IMR-90 (cell line): ENCODE results near the gene DDX10. TPM values are rescaled to one million over a fixed set of nuclear protein-coding genes. Genes with fewer than 3 reads are reported as not detected.

Source experiments
- ATAC-seq: fragments of 200-7000 bp; cut with Tn5 transposase; 2 replicates; pipeline ENCODE4 v1.9.1; 2020; ENCODE audit warnings: low read depth, mild to moderate bottlenecking, moderate library complexity
- BruUV-seq: library from RNA; stranded (reverse); fragments of 400-500 nt; replicated peaks from 2 replicates; lab custom pipeline; 2021; lab: Mats Ljungman, UMichigan
- CTCF ChIA-PET: fragments of 300-600 bp; formaldehyde crosslinking; extraction: SDS; loops from one replicate; lab custom pipeline; 2021; ENCODE audit warnings: antibody characterized with exemption; lab: Yijun Ruan, JAX
- POLR2A ChIA-PET: fragments of 300-600 bp; sonication (Branson Sonifier 250); formaldehyde crosslinking; loops from one replicate; lab custom pipeline; 2022; ENCODE audit warnings: antibody characterized with exemption; ENCODE audit not compliant: unreplicated experiment; lab: Charles Lee
- DNase-seq: peaks from one replicate; pipeline ENCODE4 v3.0.0; 2013
- H2AFZ ChIP-seq: replicated peaks from 2 replicates; pipeline ENCODE3; 2013; ENCODE audit warnings: low read length, mild to moderate bottlenecking; ENCODE audit not compliant: poor library complexity
- H2AK5ac ChIP-seq: 2 replicates; pipeline ENCODE4 v1.6.1; 2013; ENCODE audit warnings: low read depth, low read length, inconsistent platforms
- H2AK9ac ChIP-seq: replicated peaks from 2 replicates; pipeline ENCODE3; 2013; ENCODE audit warnings: mild to moderate bottlenecking, low read depth, low read length, moderate library complexity; ENCODE audit not compliant: poor library complexity
- H2BK120ac ChIP-seq: 2 replicates; pipeline ENCODE4 v1.6.1; 2013; ENCODE audit warnings: low read depth, low read length, inconsistent platforms
- H2BK15ac ChIP-seq: 3 replicates; pipeline ENCODE4 v1.6.1; 2013; ENCODE audit warnings: low read depth, low read length, inconsistent platforms
- H2BK20ac ChIP-seq: 2 replicates; pipeline ENCODE4 v1.6.1; 2013; ENCODE audit warnings: low read depth, mild to moderate bottlenecking, inconsistent platforms, low read length, moderate library complexity
- H2BK5ac ChIP-seq: 2 replicates; pipeline ENCODE4 v1.6.1; 2013; ENCODE audit warnings: mild to moderate bottlenecking, low read depth, low read length, inconsistent platforms; ENCODE audit not compliant: poor library complexity, severe bottlenecking
- H3K14ac ChIP-seq: replicated peaks from 2 replicates; pipeline ENCODE4 v1.6.1; 2013; ENCODE audit warnings: low read depth, low read length, inconsistent platforms
- H3K18ac ChIP-seq: 2 replicates; pipeline ENCODE4 v1.6.1; 2013; ENCODE audit warnings: low read depth, low read length, control low read depth
- H3K23ac ChIP-seq: 2 replicates; pipeline ENCODE4 v1.6.1; 2013; ENCODE audit warnings: low read depth, low read length, inconsistent platforms
- H3K27ac ChIP-seq: 2 replicates; pipeline ENCODE4 v1.5.1; 2013; ENCODE audit warnings: mild to moderate bottlenecking, control low read depth, low read length; ENCODE audit not compliant: insufficient read depth
- H3K27me3 ChIP-seq: 2 replicates; pipeline ENCODE4 v1.6.1; 2013; ENCODE audit warnings: low read length; ENCODE audit not compliant: control insufficient read depth, insufficient read depth
- H3K36me3 ChIP-seq: 2 replicates; pipeline ENCODE4 v1.6.1; 2013; ENCODE audit warnings: low read length, mixed read lengths; ENCODE audit not compliant: control insufficient read depth, insufficient read depth
- H3K4ac ChIP-seq: 2 replicates; pipeline ENCODE4 v1.6.1; 2013; ENCODE audit warnings: low read depth, low read length, inconsistent platforms
- H3K4me1 ChIP-seq: 2 replicates; pipeline ENCODE4 v1.6.1; 2013; ENCODE audit warnings: low read length, mixed read lengths; ENCODE audit not compliant: control insufficient read depth, insufficient read depth
- H3K4me2 ChIP-seq: 2 replicates; pipeline ENCODE4 v1.6.1; 2013; ENCODE audit warnings: low read depth, mild to moderate bottlenecking, control low read depth, low read length, moderate library complexity
- H3K4me3 ChIP-seq: 2 replicates; pipeline ENCODE4 v1.5.1; 2013; ENCODE audit warnings: low read depth, mild to moderate bottlenecking, control low read depth, low read length, moderate library complexity; ENCODE audit not compliant: insufficient read depth
- H3K56ac ChIP-seq: 2 replicates; pipeline ENCODE4 v1.6.1; 2013; ENCODE audit warnings: low read length, inconsistent platforms; ENCODE audit not compliant: insufficient read depth; ENCODE audit errors: extremely low read depth
- H3K79me1 ChIP-seq, 2 experiments: 2 replicates each; pipeline ENCODE4 v1.6.1; 2013; ENCODE audit warnings: low read length in 2 of 2, inconsistent platforms in 1 of 2, low read depth in 1 of 2
- H3K9ac ChIP-seq: 2 replicates; pipeline ENCODE4 v1.6.1; 2013; ENCODE audit warnings: low read depth, low read length, control low read depth
- H3K9me1 ChIP-seq: 2 replicates; pipeline ENCODE4 v1.6.1; 2013; ENCODE audit warnings: low read length, inconsistent platforms; ENCODE audit not compliant: insufficient read depth
- H3K9me3 ChIP-seq: 2 replicates; pipeline ENCODE4 v1.6.1; 2013; ENCODE audit warnings: low read length; ENCODE audit not compliant: control insufficient read depth, insufficient read depth
- H4K20me1 ChIP-seq: 2 replicates; pipeline ENCODE4 v1.6.1; 2013; ENCODE audit warnings: low read length, inconsistent platforms; ENCODE audit not compliant: insufficient read depth
- H4K5ac ChIP-seq: 2 replicates; pipeline ENCODE4 v1.6.1; 2013; ENCODE audit warnings: mild to moderate bottlenecking, low read depth, low read length, control low read depth
- H4K8ac ChIP-seq, 2 experiments: 2 replicates each; pipeline ENCODE4 v1.6.1; 2013; ENCODE audit warnings: low read depth in 2 of 2, low read length in 2 of 2, control low read depth in 1 of 2, inconsistent platforms in 1 of 2
- H4K91ac ChIP-seq: 2 replicates; pipeline ENCODE4 v1.6.1; 2013; ENCODE audit warnings: low read depth, low read length, inconsistent platforms; ENCODE audit not compliant: insufficient read depth
- WGBS, 2 experiments: methylation state at CpG; one replicate each; pipeline versions ENCODE4 v1.1.5 to v1.1.7; 2013; ENCODE audit warnings: missing lambda C conversion rate in 2 of 2; ENCODE audit not compliant: insufficient read length in 1 of 2; ENCODE audit errors: extremely low coverage in 2 of 2; 5-methylcytosine and 5-hydroxymethylcytosine counted together
- dilution Hi-C: fragments of 300-500 bp; cut with HindIII; formaldehyde crosslinking; loops from one replicate; pipeline ENCODE4 v1.14.3; 2018; ENCODE audit warnings: low sequenced_read_pairs; ENCODE audit not compliant: unreplicated experiment
- in situ Hi-C: fragments of 300-500 bp; cut with MboI; formaldehyde crosslinking; loops from 3 replicates; pipeline ENCODE4 v1.14.3; 2019; ENCODE audit warnings: low sequenced_read_pairs, inconsistent platforms, mixed read lengths
- intact Hi-C: fragments of 100-400 bp; cut with micrococcal nuclease; formaldehyde crosslinking; loops from 2 replicates; pipeline ENCODE4 v1.10.0; 2022
- polyA plus RNA-seq, 3 experiments: library from polyadenylated mRNA; depleted of rRNA; stranded (reverse); fragments of >200 nt; gene quantifications; 2 replicates each; pipeline ENCODE4 v1.2.3, GENCODE V29; 2012; ENCODE audit warnings: low replicate concordance in 1 of 3
- total RNA-seq: library from RNA; depleted of rRNA; stranded (reverse); fragments of >200 nt; gene quantifications from 2 replicates; pipeline ENCODE4 v1.2.3, GENCODE V29; 2012
- TF ChIP-seq, protein P1 (sequence below): fragments of 150-350 bp; IDR thresholded peaks from 2 replicates; pipeline ENCODE4 v1.6.1; 2017; ENCODE audit warnings: mild to moderate bottlenecking, antibody characterized with exemption, low read length, low read depth

The DDX10 gene
- total and polyA plus RNA-seq, 2 of the 4 experiments (the other 2 are of a cell fraction) = 20.0 to 31.9 TPM

DNA sequence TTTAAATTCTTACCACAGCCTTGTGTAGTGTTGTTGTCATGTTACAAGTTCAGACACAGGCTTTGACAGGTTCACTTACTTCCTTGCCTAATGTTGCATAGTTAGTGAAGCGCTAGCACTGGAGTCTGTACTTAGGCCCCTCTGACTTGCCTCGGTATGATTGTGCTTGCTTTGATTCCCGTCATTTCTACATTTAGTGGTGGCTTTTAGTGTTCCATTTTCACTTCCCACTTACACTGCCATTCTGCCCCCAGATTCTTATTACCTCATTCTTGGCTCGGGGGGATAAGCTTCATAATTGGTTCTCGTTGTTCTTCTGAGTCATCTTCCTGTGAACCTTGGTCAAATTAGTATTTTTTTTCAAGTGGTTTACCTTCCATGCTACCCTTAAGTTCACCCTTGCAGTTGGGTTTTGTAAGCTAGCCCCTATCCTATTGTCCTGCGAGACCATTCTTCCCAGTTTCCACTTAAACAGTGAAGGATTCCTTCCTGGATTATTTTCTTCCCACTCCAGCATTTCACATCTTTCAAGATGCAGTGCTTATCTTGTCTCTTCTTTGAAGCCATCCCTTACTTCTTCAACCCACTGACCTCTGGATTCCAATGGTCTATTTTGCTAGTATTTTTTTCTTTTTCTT, 68.7 kb downstream of the DDX10 start:
- no peak overlapping the region for H3K4me2 ChIP-seq
- no peak overlapping the region for H2AK9ac ChIP-seq
- peaks cover 5% of the 10 kb centered on the region; the same call in 1 of the 2 replicates for H3K4me1 ChIP-seq
- H3K9me1 ChIP-seq = peaks cover 2% of the 10 kb centered on the region; the same call in 1 of the 2 replicates
- peaks cover 31 to 42% of the 10 kb centered on the region in 2 experiments for H3K79me1 ChIP-seq
- H2BK15ac ChIP-seq = no peak overlapping the region
- no peak overlapping the region for H3K4me3 ChIP-seq
- H4K20me1 ChIP-seq = no peaks in the 10 kb centered on the region
- no peak overlapping the region for H3K56ac ChIP-seq
- TF ChIP-seq, protein P1, sequence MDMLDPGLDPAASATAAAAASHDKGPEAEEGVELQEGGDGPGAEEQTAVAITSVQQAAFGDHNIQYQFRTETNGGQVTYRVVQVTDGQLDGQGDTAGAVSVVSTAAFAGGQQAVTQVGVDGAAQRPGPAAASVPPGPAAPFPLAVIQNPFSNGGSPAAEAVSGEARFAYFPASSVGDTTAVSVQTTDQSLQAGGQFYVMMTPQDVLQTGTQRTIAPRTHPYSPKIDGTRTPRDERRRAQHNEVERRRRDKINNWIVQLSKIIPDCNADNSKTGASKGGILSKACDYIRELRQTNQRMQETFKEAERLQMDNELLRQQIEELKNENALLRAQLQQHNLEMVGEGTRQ = no peak
- H3K27me3 ChIP-seq = no peaks in the 10 kb centered on the region
- peak overlapping the region; percentile 43; the same call in 1 of the 2 replicates for H4K5ac ChIP-seq
- H3K27ac ChIP-seq = no peak overlapping the region
- peak overlapping the region; percentile 25; the same call in 1 of the 2 replicates for H3K18ac ChIP-seq
- no peaks in the 10 kb centered on the region for H3K9me3 ChIP-seq
- no TSS peak for BruUV-seq
- WGBS, 2 experiments = 100% methylated on average over 3 of the region's 6 CpGs; no CpG with 5 or more reads in 1 of the 2 experiments
- H3K23ac ChIP-seq = no peak overlapping the region
- 0 out of 2 replicates have a peak overlapping the region, but pooled peaks have one; percentile 33 for H3K14ac ChIP-seq
- no peak overlapping the region for H2BK120ac ChIP-seq
- DNase-seq (peak; percentile 62), ATAC-seq (0 out of 2 replicates have a peak, but pooled peaks have one; percentile 32)
- CTCF ChIA-PET = interaction anchor here (1.7 kb wide), 1 partner anchor 25 kb away, joined by 4 read pairs; no protein-coding TSS in a partner anchor
- H2BK20ac ChIP-seq = no peak overlapping the region
- H4K91ac ChIP-seq = no peak overlapping the region
- no peaks in the 10 kb centered on the region for H3K36me3 ChIP-seq
- H3K9ac ChIP-seq = no peak overlapping the region
- no peak overlapping the region for H2AFZ ChIP-seq
- no peak overlapping the region for H3K4ac ChIP-seq
- H4K8ac ChIP-seq = peak overlapping the region in 1 of 2 experiments; percentile 20; a peak in 1 of 4 replicates
- dilution Hi-C loops (no loop called here), intact Hi-C loops (no loop called here), in situ Hi-C loops (no loop called here)
- POLR2A ChIA-PET = interaction anchor here (0.6 kb wide), 1 partner anchor 24 kb away, joined by 4 read pairs; no protein-coding TSS in a partner anchor
- no peak overlapping the region for H2BK5ac ChIP-seq
- H2AK5ac ChIP-seq = no peak overlapping the region
